HG03103 (cell line): Measurements from ENCODE around the gene APOE.
"Not testable (repeated sequence)": the region's sequence is repeated elsewhere in the genome, so short reads cannot be mapped to it uniquely, and the experiment has no call there.

Experiments
- ATAC-seq: cut with Tn5 transposase; IDR thresholded peaks from one replicate; pipeline ENCODE4 v1.9.1; 2021; ENCODE audit warnings: low read depth; ENCODE audit not compliant: unreplicated experiment

Gene APOE

GRCh38 chr19:44905437-44906160 is at the start of gene APOE:
APOE (plus strand) TSS chr19:44905796; CDS start chr19:44906625, 829 bp downstream.
- ATAC-seq = no peak

GRCh38 chr19:44856421-44857083 is 49.0 kb upstream of the APOE start:
- no peak for ATAC-seq

GRCh38 chr19:44857837-44858236 is 47.8 kb upstream of the APOE start:
- ATAC-seq = no peak

- ATAC-seq = not testable (repeated sequence)
These were observed 44.0 kb upstream of the APOE start for GRCh38 chr19:44861576-44861975.

GRCh38 chr19:44863990-44864389 is 41.6 kb upstream of the APOE start:
- ATAC-seq = no peak

- ATAC-seq = no peak
These were observed 40.3 kb upstream of the APOE start for GRCh38 chr19:44865196-44865767.

- ATAC-seq = no peak
These were observed 38.9 kb upstream of the APOE start for GRCh38 chr19:44866664-44867063.

GRCh38 chr19:44867578-44867977 is 38.0 kb upstream of the APOE start:
- no peak for ATAC-seq

GRCh38 chr19:44869733-44870470 is 35.7 kb upstream of the APOE start:
- ATAC-seq = no peak

- no peak for ATAC-seq
These were observed 33.8 kb upstream of the APOE start for GRCh38 chr19:44871809-44872208.

GRCh38 chr19:44872661-44873060 is 32.9 kb upstream of the APOE start:
- no peak for ATAC-seq

- no peak for ATAC-seq
These were observed 31.3 kb upstream of the APOE start for GRCh38 chr19:44874317-44874716.

GRCh38 chr19:44875666-44876451 is 29.7 kb upstream of the APOE start:
- ATAC-seq = no peak

- ATAC-seq = no peak
These were observed 28.6 kb upstream of the APOE start for GRCh38 chr19:44876930-44877535.

- ATAC-seq = no peak
These were observed 27.3 kb upstream of the APOE start for GRCh38 chr19:44878120-44878865.

GRCh38 chr19:44879309-44880065 is 26.1 kb upstream of the APOE start:
- no peak for ATAC-seq

- ATAC-seq = no peak
These were observed 23.5 kb upstream of the APOE start for GRCh38 chr19:44882063-44882462.

- not testable (repeated sequence) for ATAC-seq
These were observed 22.8 kb upstream of the APOE start for GRCh38 chr19:44882619-44883397.
